Activated T-cell treated with anti-CD3 and anti-CD28 coated beads, Interleukin-2, amount 50 U/mL, for 72 hours (primary cell): Measurements from ENCODE around the gene ATP1B2. TPM values are rescaled to one million over a fixed set of nuclear protein-coding genes. Genes with fewer than 3 reads are reported as not detected.
"Not testable (repeated sequence)": the region's sequence is repeated elsewhere in the genome, so short reads cannot be mapped to it uniquely, and the experiment has no call there.

Experiments
- ATAC-seq, 2 donors: fragments of 150-1000 bp; cut with Tn5 transposase; replicated peaks in 1 of 2; 2 replicates each; pipeline ENCODE4 v1.10.0; 2021; ENCODE audit warnings: moderate library complexity in 2 of 2, mild to moderate bottlenecking in 1 of 2
- DNase-seq, 2 donors: peaks; one replicate each; pipeline ENCODE4 v3.0.0; 2021 to 2022; ENCODE audit warnings: mixed read lengths in 1 of 2
- H3K27ac Mint-ChIP-seq: one replicate; pipeline ENCODE4 v1.8.0; 2022; ENCODE audit warnings: mild to moderate bottlenecking, moderate library complexity, mixed read lengths
- H3K27me3 Mint-ChIP-seq: one replicate; pipeline ENCODE4 v1.8.0; 2022; ENCODE audit warnings: low read depth, mixed read lengths
- H3K36me3 Mint-ChIP-seq, 2 donors: one replicate each; pipeline ENCODE4 v1.8.0; 2022; ENCODE audit warnings: mixed read lengths in 2 of 2, mild to moderate bottlenecking in 1 of 2; ENCODE audit not compliant: insufficient read depth in 2 of 2
- H3K4me1 Mint-ChIP-seq: one replicate; pipeline ENCODE4 v1.8.0; 2022; ENCODE audit warnings: low read depth, mixed read lengths
- H3K4me3 Mint-ChIP-seq, 2 donors: one replicate each; pipeline ENCODE4 v1.8.0; 2022; ENCODE audit warnings: mild to moderate bottlenecking in 2 of 2, mixed read lengths in 2 of 2, moderate library complexity in 2 of 2
- H3K9me3 Mint-ChIP-seq, 2 donors: one replicate each; pipeline ENCODE4 v1.8.0; 2022; ENCODE audit warnings: mixed read lengths in 2 of 2
- total RNA-seq, 2 donors: library from RNA; stranded (reverse); gene quantifications; one replicate each; pipeline ENCODE4 v1.2.3, GENCODE V29; 2022

Gene ATP1B2
- total RNA-seq, 2 donors from 2014 or later, result 0.30 TPM; not detected in 1

GRCh38 chr17:7626307-7626706, 24.4 kb upstream of the ATP1B2 start:
- DNase-seq (no peak), ATAC-seq (no peak)
- H3K27me3 Mint-ChIP-seq, result no peaks in the 10 kb centered on the region
- H3K36me3 Mint-ChIP-seq, result peaks cover 0 to 1% of the 10 kb centered on the region in 2 donors
- H3K27ac Mint-ChIP-seq, result no peak overlapping the region
- H3K9me3 Mint-ChIP-seq, result no peaks in the 10 kb centered on the region
- H3K4me1 Mint-ChIP-seq, result peaks cover 11% of the 10 kb centered on the region
- peak overlapping the region; percentile 92 to 93 for H3K4me3 Mint-ChIP-seq

DNA sequence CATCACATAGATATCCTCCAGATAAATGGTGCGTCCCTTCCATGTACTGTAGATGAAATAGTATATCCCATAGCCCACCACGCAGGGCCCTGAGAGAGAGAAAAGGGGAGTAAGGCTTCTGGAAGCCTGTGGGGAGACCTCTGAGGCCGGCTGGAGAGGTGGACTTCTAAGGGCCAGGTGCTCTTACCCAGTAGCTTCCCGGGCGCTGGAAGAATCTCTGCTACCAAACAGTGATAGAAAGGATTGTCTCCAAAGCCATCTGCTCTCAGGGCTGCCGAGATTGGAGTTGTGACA, 23.8 kb upstream of the ATP1B2 start:
- ATAC-seq (no peak), DNase-seq (no peak)
- H3K4me1 Mint-ChIP-seq, result peaks cover 11% of the 10 kb centered on the region
- no peaks in the 10 kb centered on the region for H3K27me3 Mint-ChIP-seq
- H3K27ac Mint-ChIP-seq, result peak overlapping the region; percentile 65
- peaks cover 0 to 1% of the 10 kb centered on the region in 2 donors for H3K36me3 Mint-ChIP-seq
- H3K9me3 Mint-ChIP-seq, result no peaks in the 10 kb centered on the region
- H3K4me3 Mint-ChIP-seq, result peak overlapping the region; percentile 92 to 93

- Mint-ChIP-seq H3K4me3 (peak within 1 kb of the TSS; percentile 92 to 93), H3K4me1 (peaks cover 11% of the 10 kb centered on the region), H3K9me3 (no peaks in the 10 kb centered on the region), H3K36me3 (peaks cover 0 to 1% of the 10 kb centered on the region in 2 donors), H3K27ac (peak within 1 kb of the TSS; percentile 65), H3K27me3 (no peaks in the 10 kb centered on the region)
- ATAC-seq (peak; percentile 94 to 98), DNase-seq (peak; percentile 86 to 89)
These were observed 23.2 kb upstream of the ATP1B2 start, which contains the start of gene SAT2 for GRCh38 chr17:7627250-7628121. Gene SAT2, minus strand, starts transcription at chr17:7627821. Its CDS starts 186 bp downstream, at chr17:7627635.

GRCh38 chr17:7629939-7630571, 20.7 kb upstream of the ATP1B2 start, which contains the start of gene SHBG:
Gene SHBG, plus strand, starts transcription at chr17:7630135. Its CDS starts 38 bp downstream, at chr17:7630173.
- peaks cover 0 to 1% of the 10 kb centered on the region in 2 donors for H3K36me3 Mint-ChIP-seq
- H3K4me3 Mint-ChIP-seq, result no peak within 1 kb of the TSS
- no peaks in the 10 kb centered on the region for H3K27me3 Mint-ChIP-seq
- DNase-seq (no peak), ATAC-seq (no peak)
- peaks cover 11% of the 10 kb centered on the region for H3K4me1 Mint-ChIP-seq
- H3K27ac Mint-ChIP-seq, result no peak within 1 kb of the TSS
- no peaks in the 10 kb centered on the region for H3K9me3 Mint-ChIP-seq

DNA sequence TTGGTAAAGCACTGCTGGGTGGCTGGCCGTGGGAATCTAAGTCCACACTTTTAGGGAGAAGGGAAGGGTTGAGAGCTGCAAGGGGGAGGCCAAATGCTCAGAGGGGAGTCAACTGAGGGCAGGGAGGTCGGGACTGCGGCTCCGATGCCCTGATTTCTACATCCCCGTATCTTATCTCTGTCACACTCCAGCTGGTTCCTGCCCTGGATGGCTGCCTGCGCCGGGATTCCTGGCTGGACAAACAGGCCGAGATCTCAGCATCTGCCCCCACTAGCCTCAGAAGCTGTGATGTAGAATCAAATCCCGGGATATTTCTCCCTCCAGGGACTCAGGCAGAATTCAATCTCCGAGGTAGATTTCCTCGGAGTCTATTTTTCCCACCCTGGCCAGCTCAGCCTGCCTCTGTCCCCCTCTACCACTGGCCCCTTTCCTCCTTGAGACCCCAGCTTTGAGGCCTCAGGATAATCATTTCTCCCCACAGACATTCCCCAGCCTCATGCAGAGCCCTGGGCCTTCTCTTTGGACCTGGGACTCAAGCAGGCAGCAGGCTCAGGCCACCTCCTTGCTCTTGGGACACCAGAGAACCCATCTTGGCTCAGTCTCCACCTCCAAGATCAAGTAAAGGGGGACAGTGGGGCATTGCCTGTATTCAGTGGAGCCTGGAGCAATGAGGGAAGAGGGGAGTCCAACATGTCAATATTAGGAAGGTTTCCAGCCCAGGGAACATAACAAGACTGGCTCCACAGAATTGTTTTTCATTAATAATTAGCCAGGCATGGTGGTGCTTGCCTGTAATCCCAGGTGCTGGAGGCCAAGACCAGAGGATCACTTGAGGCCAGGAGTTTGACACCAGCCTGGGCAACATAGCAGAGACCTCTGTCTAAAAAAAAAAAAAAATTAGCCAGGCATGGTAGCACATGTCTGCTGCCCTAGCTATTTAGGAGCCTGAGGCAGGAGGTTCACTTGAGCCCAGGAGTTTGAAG, 19.0 kb upstream of the ATP1B2 start:
- H3K4me3 Mint-ChIP-seq, result no peak overlapping the region
- peaks cover 5% of the 10 kb centered on the region for H3K4me1 Mint-ChIP-seq
- no peaks in the 10 kb centered on the region for H3K9me3 Mint-ChIP-seq
- H3K36me3 Mint-ChIP-seq, result no peaks in the 10 kb centered on the region
- DNase-seq, result no peak
- no peak overlapping the region for H3K27ac Mint-ChIP-seq
- no peaks in the 10 kb centered on the region for H3K27me3 Mint-ChIP-seq
- ATAC-seq, result no peak

DNA sequence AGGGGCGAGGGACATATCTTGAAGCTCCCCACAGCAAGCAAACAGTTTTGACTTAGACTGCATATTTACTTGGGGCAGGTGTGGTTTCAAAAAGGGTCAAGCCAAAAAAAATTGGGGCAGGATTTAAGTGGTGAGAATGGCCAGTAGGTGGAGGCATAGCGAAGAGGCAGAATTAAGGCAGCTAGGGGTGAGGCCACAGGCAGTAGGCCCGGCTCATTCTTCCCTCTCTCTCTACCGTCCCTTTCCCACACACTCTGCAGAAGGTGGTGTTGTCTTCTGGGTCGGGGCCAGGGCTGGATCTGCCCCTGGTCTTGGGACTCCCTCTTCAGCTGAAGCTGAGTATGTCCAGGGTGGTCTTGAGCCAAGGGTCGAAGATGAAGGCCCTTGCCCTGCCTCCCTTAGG, 18.2 kb upstream of the ATP1B2 start:
- H3K9me3 Mint-ChIP-seq, result no peaks in the 10 kb centered on the region
- no peaks in the 10 kb centered on the region for H3K4me1 Mint-ChIP-seq
- no peaks in the 10 kb centered on the region for H3K36me3 Mint-ChIP-seq
- no peak overlapping the region for H3K4me3 Mint-ChIP-seq
- no peaks in the 10 kb centered on the region for H3K27me3 Mint-ChIP-seq
- ATAC-seq (peak; percentile 37 to 41), DNase-seq (peak; percentile 46 to 51)
- no peak overlapping the region for H3K27ac Mint-ChIP-seq

GRCh38 chr17:7633093-7633492, 17.6 kb upstream of the ATP1B2 start:
- ATAC-seq (no peak), DNase-seq (no peak)
- H3K4me1 Mint-ChIP-seq, result no peaks in the 10 kb centered on the region
- H3K27me3 Mint-ChIP-seq, result no peaks in the 10 kb centered on the region
- no peaks in the 10 kb centered on the region for H3K36me3 Mint-ChIP-seq
- no peak overlapping the region for H3K27ac Mint-ChIP-seq
- no peak overlapping the region for H3K4me3 Mint-ChIP-seq
- no peaks in the 10 kb centered on the region for H3K9me3 Mint-ChIP-seq

DNA sequence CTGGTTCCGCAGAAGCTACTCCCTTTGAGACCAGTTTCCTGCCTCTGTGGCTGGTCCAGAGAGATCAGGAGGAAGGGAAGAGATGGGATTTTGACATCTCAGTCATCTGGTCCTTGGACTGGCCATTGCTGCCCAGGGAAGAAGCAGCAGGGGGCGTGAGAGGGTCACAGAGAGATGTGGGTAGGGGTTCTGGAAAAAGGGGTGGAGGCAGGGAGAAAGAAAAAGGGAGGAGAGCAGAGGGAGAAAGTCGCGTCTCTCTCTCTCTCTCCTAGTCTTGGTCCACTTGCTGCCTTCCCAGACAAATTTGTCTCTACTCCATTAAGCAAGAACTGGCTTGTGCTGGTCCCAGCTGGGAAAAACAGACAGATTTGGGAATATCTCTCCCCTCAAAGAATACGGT, 16.3 kb upstream of the ATP1B2 start:
- no peak for ATAC-seq
- no peaks in the 10 kb centered on the region for H3K36me3 Mint-ChIP-seq

GRCh38 chr17:7636163-7636562, 14.6 kb upstream of the ATP1B2 start:
- H3K9me3 Mint-ChIP-seq, result no peaks in the 10 kb centered on the region
- no peaks in the 10 kb centered on the region for H3K4me1 Mint-ChIP-seq
- no peak overlapping the region for H3K4me3 Mint-ChIP-seq
- no peak overlapping the region for H3K27ac Mint-ChIP-seq
- no peaks in the 10 kb centered on the region for H3K36me3 Mint-ChIP-seq
- ATAC-seq (no peak), DNase-seq (no peak)
- H3K27me3 Mint-ChIP-seq, result no peaks in the 10 kb centered on the region

More for the DNA sequence above, 16.3 kb upstream of the ATP1B2 start:
- peak in 1 of 2 donors; percentile 36 for DNase-seq
- no peaks in the 10 kb centered on the region for H3K27me3 Mint-ChIP-seq
- no peak overlapping the region for H3K27ac Mint-ChIP-seq
- H3K4me3 Mint-ChIP-seq, result no peak overlapping the region
- H3K9me3 Mint-ChIP-seq, result no peaks in the 10 kb centered on the region
- no peaks in the 10 kb centered on the region for H3K4me1 Mint-ChIP-seq

DNA sequence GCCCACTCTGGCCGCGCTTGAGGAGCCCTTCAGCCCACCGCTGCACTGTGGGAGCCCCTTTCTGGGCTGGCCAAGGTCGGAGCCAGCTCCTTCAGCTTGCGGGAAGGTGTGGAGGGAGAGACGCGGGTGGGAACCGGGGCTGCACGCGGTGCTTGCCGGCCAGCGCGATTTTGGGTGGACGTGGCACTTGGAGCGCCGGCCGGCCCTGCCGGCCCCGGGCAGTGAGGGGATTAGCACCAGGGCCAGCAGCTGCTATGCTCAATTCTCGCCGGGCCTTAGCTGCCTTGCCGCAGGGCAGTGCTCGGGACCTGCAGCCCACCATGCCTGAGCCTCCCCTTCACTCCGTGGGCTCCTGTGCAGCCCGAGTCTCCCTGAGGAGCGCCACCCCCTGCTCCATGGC, 9.9 kb upstream of the ATP1B2 start:
- Mint-ChIP-seq H3K27me3 (no peaks in the 10 kb centered on the region), H3K4me1 (peaks cover 9% of the 10 kb centered on the region), H3K27ac (no peak overlapping the region), H3K36me3 (no peaks in the 10 kb centered on the region), H3K4me3 (no peak overlapping the region), H3K9me3 (no peaks in the 10 kb centered on the region)
- ATAC-seq (no peak), DNase-seq (no peak)

GRCh38 chr17:7641635-7642034, 9.1 kb upstream of the ATP1B2 start:
- H3K27ac Mint-ChIP-seq, H3K9me3 Mint-ChIP-seq: not testable (repeated sequence)

GRCh38 chr17:7644775-7645174, 6.0 kb upstream of the ATP1B2 start:
- DNase-seq (no peak), ATAC-seq (peak in 1 of 2 donors; percentile 45)
- Mint-ChIP-seq H3K36me3 (no peaks in the 10 kb centered on the region), H3K27ac (no peak overlapping the region), H3K27me3 (peaks cover 9% of the 10 kb centered on the region), H3K4me3 (no peak overlapping the region), H3K4me1 (peaks cover 10% of the 10 kb centered on the region), H3K9me3 (no peaks in the 10 kb centered on the region)

More at GRCh38 chr17:7641635-7642034, 9.1 kb upstream of the ATP1B2 start:
- H3K4me1 Mint-ChIP-seq, ATAC-seq, H3K36me3 Mint-ChIP-seq, H3K27me3 Mint-ChIP-seq: not testable (repeated sequence)
- peak overlapping the region; percentile 51 to 71 for H3K4me3 Mint-ChIP-seq
- DNase-seq, result peak in 1 of 2 donors; percentile 29
